SK-N-SH treated with all-trans-retinoic acid at 6 μM for 48 hours (cell line): ENCODE data around the gene PYCR2.

ENCODE experiments used
- ATAC-seq: fragments of 200-7000 bp; cut with Tn5 transposase; 3 replicates; pipeline ENCODE4 v1.9.1; 2020; ENCODE audit warnings: mild to moderate bottlenecking, moderate library complexity
- ARNTL ChIP-seq: fragments of 450-650 bp; formaldehyde crosslinking; IDR thresholded peaks from 2 replicates; pipeline ENCODE4 v1.5.0; 2020; ENCODE audit warnings: low read depth, mild to moderate bottlenecking, moderate library complexity, borderline replicate concordance
- CREB5 ChIP-seq: fragments of 250-450 bp; sonication (Bioruptor Pico); IDR thresholded peaks from 2 replicates; pipeline ENCODE4 v1.5.1; 2020; ENCODE audit warnings: low read depth, mild to moderate bottlenecking, moderate library complexity
- CSDC2 ChIP-seq: fragments of 250-450 bp; sonication (Bioruptor Pico); IDR thresholded peaks from 2 replicates; pipeline ENCODE4 v1.5.0; 2020; ENCODE audit warnings: mild to moderate bottlenecking, moderate library complexity
- ESRRG ChIP-seq: fragments of 250-450 bp; sonication (Bioruptor Pico); IDR thresholded peaks from 2 replicates; pipeline ENCODE4 v1.6.1; 2021; ENCODE audit warnings: mild to moderate bottlenecking
- GLIS3 ChIP-seq: fragments of 250-450 bp; sonication (Bioruptor Pico); IDR thresholded peaks from 2 replicates; pipeline ENCODE4 v1.5.0; 2020; ENCODE audit warnings: mild to moderate bottlenecking, moderate library complexity
- ISL1 ChIP-seq: fragments of 250-450 bp; sonication (Bioruptor Pico); IDR thresholded peaks from 2 replicates; pipeline ENCODE4 v2.1.2; 2022; ENCODE audit warnings: mild to moderate bottlenecking, moderate library complexity
- OSR1 ChIP-seq: fragments of 250-450 bp; sonication (Bioruptor Pico); IDR thresholded peaks from 2 replicates; pipeline ENCODE4 v1.8.0; 2022; ENCODE audit warnings: moderate library complexity, mild to moderate bottlenecking, inconsistent platforms
- PATZ1 ChIP-seq: fragments of 250-450 bp; sonication (Bioruptor Pico); IDR thresholded peaks from 2 replicates; pipeline ENCODE4 v1.8.0; 2020; ENCODE audit warnings: mild to moderate bottlenecking, moderate library complexity, borderline replicate concordance
- POU6F1 ChIP-seq: fragments of 250-450 bp; sonication (Bioruptor Pico); IDR thresholded peaks from 2 replicates; pipeline ENCODE4 v1.8.0; 2021; ENCODE audit warnings: low read depth, mild to moderate bottlenecking, moderate library complexity, borderline replicate concordance
- PPARA ChIP-seq: fragments of 250-450 bp; sonication (Bioruptor Pico); IDR thresholded peaks from 2 replicates; pipeline ENCODE4 v1.5.0; 2020; ENCODE audit warnings: mild to moderate bottlenecking, borderline replicate concordance
- RARB ChIP-seq: fragments of 250-450 bp; sonication (Bioruptor Pico); IDR thresholded peaks from 2 replicates; pipeline ENCODE4 v1.8.0; 2021; ENCODE audit warnings: mild to moderate bottlenecking, moderate library complexity
- SNAI2 ChIP-seq: fragments of 250-450 bp; sonication (Bioruptor Pico); IDR thresholded peaks from 2 replicates; pipeline ENCODE4 v1.5.0; 2020; ENCODE audit warnings: mild to moderate bottlenecking, moderate library complexity
- TCF4 ChIP-seq: fragments of 250-450 bp; sonication (Bioruptor Pico); IDR thresholded peaks from 2 replicates; pipeline ENCODE4 v1.8.0; 2021; ENCODE audit warnings: mild to moderate bottlenecking, moderate library complexity, borderline replicate concordance
- TOX ChIP-seq: fragments of 250-450 bp; sonication (Bioruptor Pico); IDR thresholded peaks from 2 replicates; pipeline ENCODE4 v1.8.0; 2021; ENCODE audit warnings: mild to moderate bottlenecking, moderate library complexity, borderline replicate concordance
- TSHZ2 ChIP-seq: fragments of 250-450 bp; sonication (Bioruptor Pico); IDR thresholded peaks from 2 replicates; pipeline ENCODE4 v1.5.0; 2020; ENCODE audit warnings: mild to moderate bottlenecking, moderate library complexity
- ZC3H10 ChIP-seq: fragments of 250-450 bp; sonication (Bioruptor Pico); IDR thresholded peaks from 2 replicates; pipeline ENCODE4 v1.5.1; 2021; ENCODE audit warnings: mild to moderate bottlenecking, moderate library complexity
- ZFP3 ChIP-seq: fragments of 250-450 bp; sonication (Bioruptor Pico); IDR thresholded peaks from 2 replicates; pipeline ENCODE4 v1.5.0; 2020; ENCODE audit warnings: mild to moderate bottlenecking, moderate library complexity
- ZFP30 ChIP-seq: fragments of 450-650 bp; formaldehyde crosslinking; IDR thresholded peaks from 2 replicates; pipeline ENCODE4 v1.5.0; 2022; ENCODE audit warnings: mild to moderate bottlenecking, moderate library complexity
- ZNF565 ChIP-seq: fragments of 450-650 bp; formaldehyde crosslinking; conservative IDR thresholded peaks from 2 replicates; pipeline ENCODE4 v1.5.0; 2020; ENCODE audit warnings: low read depth, mild to moderate bottlenecking, moderate library complexity
- ZNF8 ChIP-seq: fragments of 450-650 bp; formaldehyde crosslinking; IDR thresholded peaks from 2 replicates; pipeline ENCODE4 v1.5.0; 2020; ENCODE audit warnings: mild to moderate bottlenecking, moderate library complexity

Gene PYCR2

GRCh38 chr1:225909477-225909876, 14.6 kb downstream of the PYCR2 start (continued):
- no peak for TF ChIP-seq CREB5 (CRISPR knock-in tag)

- TF ChIP-seq ESRRG (no peak), OSR1 (CRISPR knock-in tag) (no peak), ZFP3 (CRISPR knock-in tag) (no peak), GLIS3 (CRISPR knock-in tag) (no peak), CREB5 (CRISPR knock-in tag) (no peak), PPARA (CRISPR knock-in tag) (no peak), ARNTL (CRISPR knock-in tag) (no peak), CSDC2 (no peak), ZFP30 (CRISPR knock-in tag) (no peak), ISL1 (CRISPR knock-in tag) (no peak), PATZ1 (CRISPR knock-in tag) (no peak), ZNF565 (no peak), TCF4 (CRISPR knock-in tag) (no peak), TSHZ2 (CRISPR knock-in tag) (no peak), TOX (CRISPR knock-in tag) (no peak), ZNF8 (CRISPR knock-in tag) (no peak), RARB (no peak)
- no peak for ATAC-seq
Measured at GRCh38 chr1:225908773-225909172, 15.3 kb downstream of the PYCR2 start.

GRCh38 chr1:225908013-225908640, 15.9 kb downstream of the PYCR2 start:
- ATAC-seq, result no peak
- TF ChIP-seq ESRRG (no peak), TCF4 (CRISPR knock-in tag) (no peak), POU6F1 (no peak), ZC3H10 (no peak), ZNF8 (CRISPR knock-in tag) (no peak), OSR1 (CRISPR knock-in tag) (no peak), TOX (CRISPR knock-in tag) (no peak), PPARA (CRISPR knock-in tag) (no peak), CREB5 (CRISPR knock-in tag) (no peak), ZFP3 (CRISPR knock-in tag) (no peak), SNAI2 (CRISPR knock-in tag) (no peak), RARB (no peak), ARNTL (CRISPR knock-in tag) (no peak), CSDC2 (no peak), GLIS3 (CRISPR knock-in tag) (no peak)
